NT2/D1 (cell line): ENCODE data around the gene SLC13A3.

Source experiments
- YY1 ChIP-seq: IDR thresholded peaks from 2 replicates; pipeline ENCODE4 v1.6.1; 2011; ENCODE audit not compliant: insufficient read length, insufficient read depth
- ZNF274 ChIP-seq: IDR thresholded peaks from 2 replicates; pipeline ENCODE4 v1.6.1; 2011; ENCODE audit warnings: mild to moderate bottlenecking, low read depth, low read length

DNA sequence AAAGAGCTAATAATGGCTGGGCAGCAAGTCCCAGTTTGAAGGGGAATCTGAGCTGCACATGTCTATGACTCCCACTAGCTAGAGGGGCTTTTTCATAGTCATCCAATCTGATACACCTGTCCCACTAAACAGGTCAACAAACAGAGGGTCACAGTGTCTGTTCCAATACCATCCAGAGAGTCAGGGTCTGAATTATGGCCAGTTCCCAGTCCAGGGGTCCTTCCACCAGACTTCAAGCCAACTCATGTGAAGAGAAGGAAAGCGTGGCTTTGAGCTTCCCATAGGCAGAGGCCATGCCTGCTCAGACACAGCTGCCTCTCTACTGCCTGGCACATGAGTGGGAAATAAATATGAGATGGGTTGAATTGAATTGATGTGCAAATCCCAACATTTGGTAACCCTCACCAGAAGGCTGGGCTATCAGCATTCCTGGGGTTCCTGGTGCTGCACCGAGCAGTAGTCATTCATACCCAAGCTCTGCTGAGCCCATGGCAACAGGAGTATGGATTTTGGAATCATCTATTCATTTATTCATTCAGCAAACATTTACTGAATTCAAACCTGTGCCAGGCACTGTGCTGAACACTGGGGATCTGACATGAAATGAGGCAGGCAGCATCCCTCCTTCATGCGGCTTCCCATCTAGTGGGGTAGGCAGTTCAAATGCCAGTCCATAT, 20.7 kb upstream of the SLC13A3 start:
- TF ChIP-seq YY1 (no peak), ZNF274 (no peak)
